GM12878 (cell line): ENCODE measurements around the gene FREY1. TPM values are rescaled to one million over a fixed set of nuclear protein-coding genes. Genes with fewer than 3 reads are reported as not detected.

Experiments used
- ATAC-seq: fragments of 200-7000 bp; cut with Tn5 transposase; 3 replicates; pipeline ENCODE4 v1.9.1; 2020; ENCODE audit warnings: mild to moderate bottlenecking, moderate library complexity
- BruUV-seq: library from RNA; stranded (reverse); fragments of 400-500 nt; replicated peaks from 2 replicates; lab custom pipeline; 2021; lab: Mats Ljungman, UMichigan
- CTCF ChIA-PET: fragments of 300-600 bp; sonication (Branson Sonifier 250); formaldehyde crosslinking; extraction: SDS; loops from one replicate; lab custom pipeline; 2021; ENCODE audit warnings: inconsistent platforms; lab: Yijun Ruan, JAX
- POLR2A ChIA-PET: fragments of 350-600 bp; formaldehyde crosslinking; extraction: SDS; loops from one replicate; lab custom pipeline; 2021; ENCODE audit warnings: inconsistent platforms; lab: Charles Lee
- RAD21 ChIA-PET: fragments of 300-600 bp; sonication (Branson Sonifier 250); formaldehyde crosslinking; loops from one replicate; lab custom pipeline; 2023; ENCODE audit warnings: antibody characterized with exemption; ENCODE audit not compliant: unreplicated experiment; lab: Charles Lee
- SMC1A ChIA-PET: fragments of 300-600 bp; sonication (Branson Sonifier 250); formaldehyde crosslinking; loops from one replicate; lab custom pipeline; 2023; ENCODE audit not compliant: unreplicated experiment, uncharacterized antibody; lab: Charles Lee
- DNase-seq: peaks from one replicate; pipeline ENCODE4 v3.0.0-alpha.2; 2011; ENCODE audit warnings: low read depth, low spot score
- FAIRE-seq: peaks from 3 replicates; lab custom pipeline; 2011; peaks lifted over from hg19 to GRCh38; lab: Jason Lieb, UNC
- H2AFZ ChIP-seq: 2 replicates; pipeline ENCODE4 v1.6.0; 2011; ENCODE audit warnings: low read depth, low read length, control low read depth; ENCODE audit not compliant: control insufficient read depth
- H3K27ac ChIP-seq: 2 replicates; pipeline ENCODE4 v1.5.1; 2011; ENCODE audit warnings: control low read depth; ENCODE audit not compliant: control insufficient read depth, insufficient read depth
- H3K27me3 ChIP-seq, 2 experiments: replicated peaks in 1 of 2; 2 replicates each; pipeline versions ENCODE4 v1.6.0 to v1.6.1; 2011; ENCODE audit warnings: low read length in 1 of 2; ENCODE audit not compliant: control insufficient read depth in 2 of 2, insufficient read depth in 2 of 2
- H3K36me3 ChIP-seq, 2 experiments: 2 replicates each; pipeline ENCODE4 v1.5.1; 2011; ENCODE audit warnings: low read length in 1 of 2; ENCODE audit not compliant: control insufficient read depth in 2 of 2, insufficient read depth in 2 of 2
- H3K4me1 ChIP-seq: 2 replicates; pipeline ENCODE4 v1.6.1; 2011; ENCODE audit warnings: mild to moderate bottlenecking, low read length, moderate library complexity, mixed read lengths; ENCODE audit not compliant: control insufficient read depth, insufficient read depth
- H3K4me2 ChIP-seq: 2 replicates; pipeline ENCODE4 v1.6.0; 2011; ENCODE audit warnings: control low read depth; ENCODE audit not compliant: control insufficient read depth, insufficient read depth
- H3K4me3 ChIP-seq: fragments of 200-600 bp; sonication (generic); 2 replicates; pipeline ENCODE4 v1.5.1; 2016
- H3K79me2 ChIP-seq: 2 replicates; pipeline ENCODE4 v1.6.0; 2011; ENCODE audit warnings: low read length; ENCODE audit not compliant: control insufficient read depth, insufficient read depth
- H3K9ac ChIP-seq: 2 replicates; pipeline ENCODE4 v1.8.0; 2011; ENCODE audit warnings: low read length, control low read depth, mixed read lengths; ENCODE audit not compliant: control insufficient read depth, insufficient read depth
- H3K9me3 ChIP-seq: replicated peaks from 3 replicates; pipeline ENCODE4 v1.5.1; 2011; ENCODE audit warnings: mild to moderate bottlenecking, low read length; ENCODE audit not compliant: control insufficient read depth, insufficient read depth
- H4K20me1 ChIP-seq: 2 replicates; pipeline ENCODE4 v1.6.0; 2011; ENCODE audit not compliant: control insufficient read depth, insufficient read depth
- BCL11A ChIP-seq: IDR thresholded peaks from 2 replicates; pipeline ENCODE4 v1.6.1; 2011; ENCODE audit warnings: low read depth, low read length
- BCL3 ChIP-seq: IDR thresholded peaks from 2 replicates; pipeline ENCODE4 v1.6.1; 2011; ENCODE audit warnings: borderline replicate concordance, low read depth, mild to moderate bottlenecking, moderate library complexity, low read length; ENCODE audit not compliant: insufficient read depth, poor library complexity, severe bottlenecking
- BHLHE40 ChIP-seq, 2 experiments: fragments of 450-650 bp in 1 of 2; IDR thresholded peaks; 2 replicates each; pipeline ENCODE4 v1.6.1; 2011 to 2017; ENCODE audit warnings: low read depth in 2 of 2, borderline replicate concordance in 1 of 2, improper control_type of control experiment in 1 of 2, low read length in 1 of 2, mild to moderate bottlenecking in 1 of 2
- EED ChIP-seq: sonication (generic); IDR thresholded peaks from 2 replicates; pipeline ENCODE4 v1.6.1; 2016; ENCODE audit warnings: antibody characterized with exemption, low read depth
- ELK1 ChIP-seq: IDR thresholded peaks from 2 replicates; pipeline ENCODE4 v1.6.1; 2012; ENCODE audit warnings: low read depth, low read length, improper control_type of control experiment
- FOXM1 ChIP-seq: IDR thresholded peaks from 2 replicates; pipeline ENCODE4 v1.6.1; 2012; ENCODE audit warnings: low read depth, mild to moderate bottlenecking, inconsistent platforms, low read length, moderate library complexity
- HDGF ChIP-seq: fragments of 450-650 bp; IDR thresholded peaks from 2 replicates; pipeline ENCODE4 v1.6.1; 2016; ENCODE audit warnings: antibody characterized with exemption
- HSF1 ChIP-seq: fragments of 150-350 bp; IDR thresholded peaks from 2 replicates; pipeline ENCODE4 v1.6.1; 2014; ENCODE audit warnings: mild to moderate bottlenecking, low read depth, low read length
- IKZF1 ChIP-seq: fragments of 450-650 bp; conservative IDR thresholded peaks from 2 replicates; pipeline ENCODE4 v1.6.1; 2017; ENCODE audit warnings: antibody characterized with exemption, mild to moderate bottlenecking
- MAX ChIP-seq: IDR thresholded peaks from 2 replicates; pipeline ENCODE4 v1.6.1; 2012; ENCODE audit warnings: low read depth, low read length, improper control_type of control experiment
- NBN ChIP-seq: fragments of 450-650 bp; IDR thresholded peaks from 2 replicates; pipeline ENCODE4 v1.6.1; 2016
- RCOR1 ChIP-seq: conservative IDR thresholded peaks from 2 replicates; pipeline ENCODE4 v1.6.1; 2012; ENCODE audit warnings: low read depth, low read length, improper control_type of control experiment
- RUNX3 ChIP-seq: IDR thresholded peaks from 2 replicates; pipeline ENCODE4 v1.6.1; 2012; ENCODE audit warnings: low read length, inconsistent platforms
- SMARCA5 ChIP-seq: fragments of 450-650 bp; IDR thresholded peaks from 2 replicates; pipeline ENCODE4 v1.6.1; 2017; ENCODE audit warnings: mild to moderate bottlenecking
- SPI1 ChIP-seq: IDR thresholded peaks from 2 replicates; pipeline ENCODE4 v1.6.1; 2011; ENCODE audit warnings: low read depth, mild to moderate bottlenecking, low read length, moderate library complexity, borderline replicate concordance; ENCODE audit not compliant: insufficient read depth
- WGBS: methylation state at CpG from one replicate; pipeline ENCODE4 v1.1.6; 2016; ENCODE audit warnings: low lambda C conversion rate; ENCODE audit not compliant: insufficient replicate concordance, insufficient coverage; ENCODE audit errors: missing lambda C conversion rate; 5-methylcytosine and 5-hydroxymethylcytosine counted together
- in situ Hi-C: fragments of 300-500 bp; cut with MboI; formaldehyde crosslinking; loops from 9 replicates; pipeline ENCODE4 v1.14.3; 2018; ENCODE audit warnings: mixed read lengths
- intact Hi-C: fragments of 100-400 bp; cut with micrococcal nuclease; formaldehyde crosslinking; loops from one replicate; pipeline ENCODE4 v1.14.2; 2022; ENCODE audit not compliant: unreplicated experiment
- polyA plus RNA-seq, 11 experiments: library from polyadenylated mRNA; depleted of rRNA in 4 of 11; unstranded in 6 of 11; stranded (reverse) in 5 of 11; fragments of >200 nt; fragmentation: Nextera tagmentation in 4 of 11; fragmentation: Illumina TruSeq in 1 of 11; extraction: Ambion mirVana in 4 of 11; extraction: Trizol in 1 of 11; gene quantifications; 1 replicate in 1 of 11; 2 replicates in 10 of 11; pipeline versions ENCODE4 v1.2.1 to v1.2.3, GENCODE V29; 2011 to 2016; ENCODE audit warnings: inconsistent platforms in 2 of 11, missing spikeins in 2 of 11, low read depth in 1 of 11
- total RNA-seq, 4 experiments: library from RNA; depleted of rRNA in 3 of 4; stranded (reverse); fragments of >200 nt in 3 of 4; fragmentation: Illumina TruSeq in 1 of 4; extraction: Trizol in 1 of 4; gene quantifications; 2 replicates each; pipeline versions ENCODE4 v1.2.1 to v1.2.3, GENCODE V29; 2013 to 2021

FREY1 gene
- total and polyA plus RNA-seq, 10 of the 15 experiments (the other 5 are each of a cell fraction or from before 2014, with no cell fraction given), result 0.13 to 1.7 (median 0.39) TPM; not detected in 3

GRCh38 chr11:45933846-45934579 lies 26.9 kb upstream of the FREY1 start (continued):
- no peak for TF ChIP-seq MAX

- TSS peak; percentile 63 for BruUV-seq
- TF ChIP-seq BCL11A, result peak; percentile 12; the same call in 1 of the 2 replicates
- TF ChIP-seq HDGF, result 0 out of 2 replicates have a peak, but pooled peaks have one; percentile 13
- peak; percentile 70; the same call in 1 of the 2 replicates for TF ChIP-seq EED
- no peak for TF ChIP-seq HSF1
- TF ChIP-seq SMARCA5, result no peak; the same call in 1 of the 2 replicates
- no peak for TF ChIP-seq FOXM1
- no peak for TF ChIP-seq BCL3
- peak; percentile 24 to 46; a peak in 2 of 4 replicates for TF ChIP-seq BHLHE40 (IDR thresholded peaks at IDR 0.05; ENCODE audit: borderline replicate concordance in 1 of 2, low read depth in 2 of 2, low read length in 1 of 2)
- 0 out of 2 replicates have a peak, but pooled peaks have one; percentile 46 for TF ChIP-seq RCOR1
- peak; percentile 89 for TF ChIP-seq SPI1
- peak; percentile 50; the same call in 1 of the 2 replicates for TF ChIP-seq IKZF1
- no peak for TF ChIP-seq ELK1
- TF ChIP-seq RUNX3, result peak; percentile 49
- peak; percentile 36; the same call in 1 of the 2 replicates for TF ChIP-seq NBN
Measured at GRCh38 chr11:45933131-45933831, 26.2 kb upstream of the FREY1 start.

More at GRCh38 chr11:45933131-45933831, 26.2 kb upstream of the FREY1 start:
- H3K9me3 ChIP-seq, result no peaks in the 10 kb centered on the region
- no peak overlapping the region for H3K9ac ChIP-seq
- SMC1A ChIA-PET, result no interaction called here
- no peaks in the 10 kb centered on the region for H3K79me2 ChIP-seq
- peaks cover 55% of the 10 kb centered on the region for H3K4me1 ChIP-seq
- H4K20me1 ChIP-seq, result peaks cover 6% of the 10 kb centered on the region
- POLR2A ChIA-PET, result interaction anchor here (0.8 to 1.0 kb wide), 2 partner anchors 10 to 16 kb away, joined by 3 to 7 read pairs; partner anchors contain the start of gene PEX16
- peak overlapping the region; percentile 60 for H3K4me2 ChIP-seq
- H3K36me3 ChIP-seq, result peaks cover 3 to 12% of the 10 kb centered on the region in 2 experiments; a peak in 3 of 4 replicates
- in situ Hi-C loops (no loop called here), intact Hi-C loops (no loop called here)
- CTCF ChIA-PET, result interaction anchor here (1.0 to 1.2 kb wide), 2 partner anchors 31 to 32 kb away, joined by 3 to 7 read pairs; no protein-coding TSS in a partner anchor
- no peaks in the 10 kb centered on the region for H3K27me3 ChIP-seq
- FAIRE-seq (no peak), ATAC-seq (peak; percentile 50), DNase-seq (no peak)
- RAD21 ChIA-PET, result interaction anchor here (1.2 kb wide), 1 partner anchor 8 kb away, joined by 3 read pairs; no protein-coding TSS in a partner anchor
- H2AFZ ChIP-seq, result no peak overlapping the region
- WGBS, result 29% methylated on average over 13 of the region's 15 CpGs
- H3K4me3 ChIP-seq, result no peak overlapping the region
- H3K27ac ChIP-seq, result no peak overlapping the region
